Suprapubic skin (tissue), 3 donors: ENCODE data around the gene CXXC1.

Experiments
- EP300 ChIP-seq: sonication (generic); formaldehyde crosslinking; IDR thresholded peaks from one replicate; pipeline ENCODE4 v1.6.1; 2017; ENCODE audit warnings: antibody characterized with exemption
- POLR2A ChIP-seq, 2 donors: fragments of 450-650 bp; IDR thresholded peaks; one replicate each; pipeline ENCODE4 v1.6.1; 2017; ENCODE audit warnings: antibody characterized with exemption in 2 of 2, mild to moderate bottlenecking in 2 of 2, moderate library complexity in 2 of 2
- TF ChIP-seq, protein P1 (sequence below), 2 donors: fragments of 200-600 bp in 1 of 2; fragments of 450-650 bp in 1 of 2; sonication (generic) in 1 of 2; IDR thresholded peaks; one replicate each; pipeline ENCODE4 v1.5.1; 2016 to 2019; ENCODE audit warnings: antibody characterized with exemption in 2 of 2, mild to moderate bottlenecking in 1 of 2, moderate library complexity in 1 of 2

GRCh38 chr18:50274941-50275340, 12.6 kb downstream of the CXXC1 start:
- TF ChIP-seq, protein P1, sequence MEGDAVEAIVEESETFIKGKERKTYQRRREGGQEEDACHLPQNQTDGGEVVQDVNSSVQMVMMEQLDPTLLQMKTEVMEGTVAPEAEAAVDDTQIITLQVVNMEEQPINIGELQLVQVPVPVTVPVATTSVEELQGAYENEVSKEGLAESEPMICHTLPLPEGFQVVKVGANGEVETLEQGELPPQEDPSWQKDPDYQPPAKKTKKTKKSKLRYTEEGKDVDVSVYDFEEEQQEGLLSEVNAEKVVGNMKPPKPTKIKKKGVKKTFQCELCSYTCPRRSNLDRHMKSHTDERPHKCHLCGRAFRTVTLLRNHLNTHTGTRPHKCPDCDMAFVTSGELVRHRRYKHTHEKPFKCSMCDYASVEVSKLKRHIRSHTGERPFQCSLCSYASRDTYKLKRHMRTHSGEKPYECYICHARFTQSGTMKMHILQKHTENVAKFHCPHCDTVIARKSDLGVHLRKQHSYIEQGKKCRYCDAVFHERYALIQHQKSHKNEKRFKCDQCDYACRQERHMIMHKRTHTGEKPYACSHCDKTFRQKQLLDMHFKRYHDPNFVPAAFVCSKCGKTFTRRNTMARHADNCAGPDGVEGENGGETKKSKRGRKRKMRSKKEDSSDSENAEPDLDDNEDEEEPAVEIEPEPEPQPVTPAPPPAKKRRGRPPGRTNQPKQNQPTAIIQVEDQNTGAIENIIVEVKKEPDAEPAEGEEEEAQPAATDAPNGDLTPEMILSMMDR (IDR thresholded peaks at IDR 0.05): no peak
- TF ChIP-seq POLR2A (IDR thresholded peaks at IDR 0.05): no peak
- no peak for TF ChIP-seq EP300
